Heart left ventricle (tissue), 13 donors: ENCODE results near the gene ZNF320.
"Not testable (repeated sequence)": the region's sequence is repeated elsewhere in the genome, so short reads cannot be mapped to it uniquely, and the experiment has no call there.

Experiments
- POLR2A ChIP-seq, 2 donors: fragments of 450-650 bp; IDR thresholded peaks; one replicate each; pipeline ENCODE4 v1.6.1; 2017; ENCODE audit warnings: antibody characterized with exemption in 2 of 2, mild to moderate bottlenecking in 2 of 2, moderate library complexity in 2 of 2
- TF ChIP-seq, protein P1 (sequence below), 12 donors: fragments of 200-600 bp; sonication (generic) in 4 of 12; IDR thresholded peaks; one replicate each; pipeline versions ENCODE4 v1.5.0 to v1.8.0; 2018 to 2022; ENCODE audit warnings: antibody characterized with exemption in 12 of 12, mild to moderate bottlenecking in 5 of 12
- donor health status: ischemic (EF 13 %, LVEDD 7.1; RV severe dilation, severe dysfunction).
- donor health status: DM: no; HTN: yes; CAD: no.
- donor health status: DM: no; HTN: no; CAD: no.
- donor health status: ischemic (EF 25% LVEDD 6.9; RV normal size, moderate dysfunction).
- donor health status: ischemic (EF 25% LVEDD 5.7; RV mildly dilated, moderate dysfunction).
- donor health status: ischemic (EF 35%, LVEDD 5.7; RV mildly dilated, moderate dysfunction).
- donor health status: nonischemic (EF 11% LVEDD 7.7; RV severe dilation, severe dysfunction).
- donor health status: DM: yes; HTN: yes; CAD: no.
- donor health status: PGD.
- donor health status: ischemic (EF 29% LVEDD 5.4; RV normal size, mild dysfunction).
- donor health status: nonischemic (EF 23%, LVEDD 6.1; RV moderate dilation, normal function).

DNA sequence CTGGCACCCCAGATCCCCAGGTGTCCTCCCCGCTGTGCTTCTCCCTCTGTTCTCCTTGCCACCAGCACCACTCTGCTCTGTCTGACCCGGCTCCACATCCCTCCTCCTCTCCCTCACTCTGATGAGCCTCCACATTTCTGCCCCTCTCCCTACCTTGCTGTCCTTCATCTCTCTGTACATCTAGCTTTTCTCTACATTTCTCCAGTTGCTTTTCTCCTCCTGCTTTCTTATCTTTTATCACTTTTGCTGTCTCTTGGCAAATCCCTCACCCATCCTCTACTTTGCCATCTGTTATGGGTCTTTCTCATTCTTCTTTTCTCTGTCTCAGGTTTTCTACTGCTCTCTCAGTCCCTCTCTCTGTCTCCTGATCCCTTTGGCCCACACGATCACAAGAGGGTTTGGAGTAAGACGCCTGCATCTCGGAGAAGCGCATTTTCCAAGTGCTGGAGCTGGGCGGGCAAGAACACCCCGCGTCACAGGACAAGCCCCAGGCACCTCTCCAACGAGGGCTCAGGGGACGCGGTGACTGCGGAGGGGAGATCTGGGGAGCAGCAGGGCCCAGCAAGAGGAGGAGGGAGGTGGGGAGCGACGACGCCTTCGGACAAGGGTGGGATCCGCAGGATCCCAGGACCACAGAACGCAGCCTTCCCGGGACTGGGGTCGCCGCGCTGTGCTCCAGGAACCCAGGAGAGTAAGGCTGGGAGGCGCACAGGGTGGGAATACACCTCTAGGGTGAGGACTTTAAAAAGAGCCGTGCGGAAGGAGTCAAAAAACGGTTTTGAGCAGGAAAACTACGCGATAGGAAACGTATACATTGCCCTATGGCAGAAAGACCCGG, 40.7 kb downstream of the ZNF320 start:
- TF ChIP-seq, protein P1, sequence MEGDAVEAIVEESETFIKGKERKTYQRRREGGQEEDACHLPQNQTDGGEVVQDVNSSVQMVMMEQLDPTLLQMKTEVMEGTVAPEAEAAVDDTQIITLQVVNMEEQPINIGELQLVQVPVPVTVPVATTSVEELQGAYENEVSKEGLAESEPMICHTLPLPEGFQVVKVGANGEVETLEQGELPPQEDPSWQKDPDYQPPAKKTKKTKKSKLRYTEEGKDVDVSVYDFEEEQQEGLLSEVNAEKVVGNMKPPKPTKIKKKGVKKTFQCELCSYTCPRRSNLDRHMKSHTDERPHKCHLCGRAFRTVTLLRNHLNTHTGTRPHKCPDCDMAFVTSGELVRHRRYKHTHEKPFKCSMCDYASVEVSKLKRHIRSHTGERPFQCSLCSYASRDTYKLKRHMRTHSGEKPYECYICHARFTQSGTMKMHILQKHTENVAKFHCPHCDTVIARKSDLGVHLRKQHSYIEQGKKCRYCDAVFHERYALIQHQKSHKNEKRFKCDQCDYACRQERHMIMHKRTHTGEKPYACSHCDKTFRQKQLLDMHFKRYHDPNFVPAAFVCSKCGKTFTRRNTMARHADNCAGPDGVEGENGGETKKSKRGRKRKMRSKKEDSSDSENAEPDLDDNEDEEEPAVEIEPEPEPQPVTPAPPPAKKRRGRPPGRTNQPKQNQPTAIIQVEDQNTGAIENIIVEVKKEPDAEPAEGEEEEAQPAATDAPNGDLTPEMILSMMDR (IDR thresholded peaks at IDR 0.05): not testable (repeated sequence)
- not testable (repeated sequence) for TF ChIP-seq POLR2A (IDR thresholded peaks at IDR 0.05)
